ENCODE results near the gene EPG5.

DNA sequence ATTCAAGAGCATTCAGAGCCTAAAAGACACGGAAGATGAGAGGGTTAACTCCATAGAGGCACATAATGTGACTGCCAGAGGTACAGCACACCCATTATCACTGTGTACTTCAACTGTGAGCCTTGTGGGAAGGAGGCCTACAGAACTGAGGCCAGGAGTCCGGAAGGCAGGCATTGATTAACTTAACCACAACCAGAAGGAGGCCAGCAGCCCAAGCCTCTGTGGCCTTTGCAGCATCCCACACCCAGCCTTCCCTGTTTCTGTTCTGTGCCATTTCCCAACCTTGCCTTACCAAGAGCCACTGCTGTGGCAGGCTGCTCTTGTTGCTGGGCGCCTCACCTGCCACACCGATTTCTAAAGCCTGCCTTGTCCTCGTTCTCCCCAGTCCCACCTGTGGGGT lies 114.5 kb downstream of the EPG5 start:
- TF ChIP-seq CTCF (IDR thresholded peaks at IDR 0.05) (no peak), POLR2A (IDR thresholded peaks at IDR 0.05) (no peak)
